Mononuclear cell (primary cell): ENCODE data around the gene KIAA0040. TPM values are rescaled to one million over a fixed set of nuclear protein-coding genes. Genes with fewer than 3 reads are reported as not detected.

ENCODE experiments used
- H3K27me3 ChIP-seq: 2 replicates; pipeline ENCODE4 v1.6.0; 2011; ENCODE audit warnings: low read length, control low read depth; ENCODE audit not compliant: insufficient read depth
- H3K4me1 ChIP-seq: 2 replicates; pipeline ENCODE4 v1.5.1; 2011; ENCODE audit warnings: mild to moderate bottlenecking, low read length, control low read depth; ENCODE audit not compliant: insufficient read depth
- H3K4me3 ChIP-seq: 2 replicates; pipeline ENCODE4 v1.5.1; 2011; ENCODE audit warnings: mild to moderate bottlenecking, low read length, moderate library complexity
- H3K9me3 ChIP-seq: 2 replicates; pipeline ENCODE4 v1.5.1; 2011; ENCODE audit warnings: low read depth, mild to moderate bottlenecking, control low read depth, low read length
- total RNA-seq: library from RNA; depleted of rRNA; stranded (reverse); fragments of >200 nt; gene quantifications from one replicate; pipeline ENCODE4 v1.2.3, GENCODE V29; 2012

The KIAA0040 gene
- total RNA-seq, 1 donor, result 17.2 TPM

DNA sequence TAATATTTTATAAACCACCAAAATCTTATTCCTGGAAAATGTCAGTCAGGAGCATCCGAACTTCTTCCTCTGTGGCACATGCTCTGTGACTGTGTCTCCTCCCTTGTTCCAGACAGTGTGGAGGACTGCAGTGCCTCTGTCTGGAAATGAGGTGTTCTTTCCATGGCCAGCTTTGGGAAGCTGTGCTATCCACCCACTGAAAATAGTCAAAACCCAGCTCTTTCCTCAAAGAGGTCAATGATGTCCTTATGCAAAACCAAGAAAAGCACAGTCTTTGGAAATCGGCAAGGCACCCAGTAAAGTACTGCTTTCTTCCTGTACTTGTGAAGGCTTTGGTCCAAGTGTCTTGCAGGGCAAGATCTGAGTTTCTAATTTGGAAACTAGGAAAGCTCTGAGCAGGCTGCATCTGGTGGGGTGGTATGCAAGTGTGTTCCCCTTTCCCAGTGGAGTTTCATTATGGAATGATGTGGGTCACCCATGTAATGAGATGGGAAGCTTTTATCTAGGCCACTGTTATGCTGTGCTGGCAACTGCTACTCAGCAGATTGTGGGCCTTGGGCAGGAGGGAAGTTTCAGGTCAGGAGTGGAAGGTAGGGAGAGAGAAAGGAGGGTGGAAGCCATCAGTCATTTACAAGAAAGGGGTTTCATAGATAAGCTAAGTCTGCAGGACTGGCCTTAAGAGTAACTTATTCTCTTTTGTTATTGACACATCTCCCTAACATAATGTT lies 6.0 kb downstream of the KIAA0040 start:
- Histone ChIP-seq H3K4me1 (peaks cover 97% of the 10 kb centered on the region), H3K4me3 (no peak overlapping the region), H3K27me3 (no peaks in the 10 kb centered on the region), H3K9me3 (no peaks in the 10 kb centered on the region)

GRCh38 chr1:175185903-175186302 lies 6.7 kb downstream of the KIAA0040 start:
- no peak overlapping the region for H3K4me3 ChIP-seq
- no peaks in the 10 kb centered on the region for H3K27me3 ChIP-seq
- no peaks in the 10 kb centered on the region for H3K9me3 ChIP-seq
- H3K4me1 ChIP-seq, result peaks cover 96% of the 10 kb centered on the region

DNA sequence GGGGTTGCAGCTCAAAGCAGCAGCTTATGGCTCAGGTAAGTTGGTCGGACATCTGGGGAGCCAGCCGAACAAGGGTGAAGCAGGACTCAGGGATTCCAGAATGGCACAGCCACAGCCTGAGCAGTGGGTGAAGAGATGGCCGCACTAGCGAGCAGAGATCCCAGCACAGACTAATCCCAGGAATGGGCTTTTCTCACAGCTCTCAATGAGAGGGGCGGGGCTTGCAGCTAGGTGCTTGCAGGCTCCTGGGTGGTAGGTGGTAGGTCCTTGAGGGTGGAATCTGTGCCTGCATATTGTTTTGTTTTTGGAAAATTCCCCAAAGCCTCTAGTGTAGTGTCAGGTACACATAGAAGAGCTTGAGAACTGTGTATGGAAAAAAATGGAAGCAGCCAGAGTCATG lies 9.0 kb downstream of the KIAA0040 start:
- Histone ChIP-seq H3K4me1 (peaks cover 91% of the 10 kb centered on the region), H3K27me3 (no peaks in the 10 kb centered on the region), H3K9me3 (no peaks in the 10 kb centered on the region)

DNA sequence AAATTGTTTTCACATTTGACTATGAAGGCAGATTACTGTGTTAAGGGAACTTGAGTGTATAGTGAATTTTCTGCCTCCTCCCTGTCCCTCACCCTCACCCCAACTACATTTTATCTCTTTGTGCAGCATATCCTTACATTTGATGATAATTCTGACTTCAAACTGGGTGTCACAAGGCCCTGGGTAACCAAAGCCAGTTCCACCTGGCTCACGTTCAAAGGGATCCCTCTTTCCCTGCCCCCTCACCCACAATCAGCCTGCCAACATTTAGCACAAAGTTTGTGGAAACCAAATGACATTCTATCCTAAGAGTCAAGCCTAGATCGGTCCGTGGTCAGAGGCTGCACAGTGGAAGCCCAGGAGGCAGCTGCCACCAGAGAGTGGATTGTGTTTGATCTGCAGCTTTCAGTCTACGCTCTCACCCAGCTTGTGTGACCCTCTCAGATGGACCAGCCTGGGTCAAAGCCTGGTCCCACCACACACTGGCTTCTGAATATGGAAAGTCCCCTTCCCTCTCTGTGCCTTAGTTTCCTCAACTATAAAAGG lies 10.3 kb downstream of the KIAA0040 start:
- Histone ChIP-seq H3K4me3 (no peak overlapping the region), H3K9me3 (no peaks in the 10 kb centered on the region), H3K27me3 (no peaks in the 10 kb centered on the region), H3K4me1 (peaks cover 78% of the 10 kb centered on the region)

More for the DNA sequence above, 9.0 kb downstream of the KIAA0040 start:
- no peak overlapping the region for H3K4me3 ChIP-seq

DNA sequence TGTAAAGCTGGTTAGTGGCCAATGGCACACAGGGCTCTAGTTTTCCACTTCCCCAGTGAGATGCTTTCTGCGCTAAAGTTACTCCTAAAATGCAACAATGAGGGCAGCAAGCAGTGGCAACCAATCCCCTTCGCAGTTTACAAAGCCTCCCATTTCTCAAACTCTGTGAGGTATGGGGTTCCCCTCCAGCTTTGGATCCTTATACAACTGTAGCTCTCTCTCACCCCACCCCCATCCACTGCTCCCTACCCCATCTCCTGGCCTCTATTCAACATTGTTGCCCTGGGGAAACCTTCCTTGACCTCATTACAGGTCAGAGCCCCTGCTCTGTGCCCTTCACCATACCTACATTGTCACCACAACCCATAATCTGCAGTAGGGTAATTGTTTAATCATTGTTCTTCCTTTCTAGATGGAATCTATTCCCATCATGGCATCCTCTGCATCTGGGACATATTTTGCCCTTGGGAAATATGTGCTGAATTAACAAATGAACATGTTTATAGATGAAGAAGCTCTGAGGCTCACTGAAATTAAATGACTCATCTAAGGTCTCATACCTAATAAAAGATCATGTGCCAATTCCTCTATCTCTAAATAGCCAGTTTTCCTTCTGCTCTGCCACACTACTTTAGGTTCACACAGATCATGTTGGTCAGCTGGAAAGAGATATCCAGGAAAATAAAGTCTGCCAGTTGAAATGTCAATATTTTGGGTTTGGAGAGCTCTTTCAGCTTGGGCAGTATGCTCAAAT lies 12.6 kb downstream of the KIAA0040 start:
- H3K4me3 ChIP-seq, result no peak overlapping the region
- H3K4me1 ChIP-seq, result peaks cover 56% of the 10 kb centered on the region
- no peaks in the 10 kb centered on the region for H3K9me3 ChIP-seq
- no peaks in the 10 kb centered on the region for H3K27me3 ChIP-seq

DNA sequence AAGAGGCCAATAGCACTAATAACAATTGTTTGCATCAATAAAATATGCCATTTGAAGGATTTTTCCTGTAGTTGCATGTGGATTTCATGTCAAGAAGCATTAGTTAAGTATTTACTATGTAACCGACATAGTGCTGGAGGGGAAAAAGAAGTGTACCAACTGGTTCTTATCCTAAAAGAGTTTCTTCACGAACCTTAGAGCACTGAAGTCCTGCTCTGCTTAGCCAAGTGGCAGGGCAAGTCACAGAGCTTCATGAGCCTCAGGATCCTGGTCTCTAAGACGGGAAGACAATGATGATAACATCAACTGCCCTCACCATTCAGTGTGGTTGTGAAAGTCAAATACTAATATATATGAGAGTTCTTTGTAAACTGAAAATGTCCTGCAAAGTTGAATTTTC lies 14.1 kb downstream of the KIAA0040 start:
- no peaks in the 10 kb centered on the region for H3K27me3 ChIP-seq
- H3K9me3 ChIP-seq, result no peaks in the 10 kb centered on the region
- H3K4me3 ChIP-seq, result no peak overlapping the region
- peaks cover 46% of the 10 kb centered on the region for H3K4me1 ChIP-seq

GRCh38 chr1:175178056-175178455 lies 14.5 kb downstream of the KIAA0040 start:
- H3K4me1 ChIP-seq, result peaks cover 42% of the 10 kb centered on the region
- no peak overlapping the region for H3K4me3 ChIP-seq
- no peaks in the 10 kb centered on the region for H3K9me3 ChIP-seq
- no peaks in the 10 kb centered on the region for H3K27me3 ChIP-seq

DNA sequence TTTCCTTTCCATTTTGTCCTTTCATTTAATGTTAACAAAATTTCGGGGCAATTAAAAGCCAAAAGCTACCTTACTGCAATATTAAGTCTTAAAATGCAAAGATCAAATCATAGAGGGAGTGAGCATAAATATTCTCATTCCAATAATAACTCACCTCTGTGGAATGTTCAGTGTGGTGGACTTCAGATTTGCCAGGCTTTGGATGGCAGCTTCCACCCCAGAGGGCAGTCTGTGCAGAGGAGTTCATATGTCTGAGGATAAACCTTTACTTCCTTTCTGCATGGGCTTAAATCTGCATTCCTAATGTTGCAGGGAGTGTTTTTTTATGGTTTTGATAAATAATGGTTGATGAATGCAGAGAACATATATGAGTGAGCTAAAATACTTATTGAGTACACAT lies 16.3 kb downstream of the KIAA0040 start:
- Histone ChIP-seq H3K4me1 (peaks cover 28% of the 10 kb centered on the region), H3K4me3 (no peak overlapping the region), H3K9me3 (no peaks in the 10 kb centered on the region), H3K27me3 (no peaks in the 10 kb centered on the region)

- H3K27me3 ChIP-seq, result no peaks in the 10 kb centered on the region
- no peak overlapping the region for H3K4me3 ChIP-seq
- peaks cover 19% of the 10 kb centered on the region for H3K4me1 ChIP-seq
- no peaks in the 10 kb centered on the region for H3K9me3 ChIP-seq
Measured at GRCh38 chr1:175174309-175175102, 18.1 kb downstream of the KIAA0040 start.

GRCh38 chr1:175173531-175173930 lies 19.0 kb downstream of the KIAA0040 start:
- no peak overlapping the region for H3K4me3 ChIP-seq
- no peaks in the 10 kb centered on the region for H3K9me3 ChIP-seq
- H3K27me3 ChIP-seq, result no peaks in the 10 kb centered on the region
- peaks cover 15% of the 10 kb centered on the region for H3K4me1 ChIP-seq

GRCh38 chr1:175172503-175172902 lies 20.1 kb downstream of the KIAA0040 start:
- no peaks in the 10 kb centered on the region for H3K27me3 ChIP-seq
- H3K4me3 ChIP-seq, result no peak overlapping the region
- H3K9me3 ChIP-seq, result no peaks in the 10 kb centered on the region
- peaks cover 15% of the 10 kb centered on the region for H3K4me1 ChIP-seq

DNA sequence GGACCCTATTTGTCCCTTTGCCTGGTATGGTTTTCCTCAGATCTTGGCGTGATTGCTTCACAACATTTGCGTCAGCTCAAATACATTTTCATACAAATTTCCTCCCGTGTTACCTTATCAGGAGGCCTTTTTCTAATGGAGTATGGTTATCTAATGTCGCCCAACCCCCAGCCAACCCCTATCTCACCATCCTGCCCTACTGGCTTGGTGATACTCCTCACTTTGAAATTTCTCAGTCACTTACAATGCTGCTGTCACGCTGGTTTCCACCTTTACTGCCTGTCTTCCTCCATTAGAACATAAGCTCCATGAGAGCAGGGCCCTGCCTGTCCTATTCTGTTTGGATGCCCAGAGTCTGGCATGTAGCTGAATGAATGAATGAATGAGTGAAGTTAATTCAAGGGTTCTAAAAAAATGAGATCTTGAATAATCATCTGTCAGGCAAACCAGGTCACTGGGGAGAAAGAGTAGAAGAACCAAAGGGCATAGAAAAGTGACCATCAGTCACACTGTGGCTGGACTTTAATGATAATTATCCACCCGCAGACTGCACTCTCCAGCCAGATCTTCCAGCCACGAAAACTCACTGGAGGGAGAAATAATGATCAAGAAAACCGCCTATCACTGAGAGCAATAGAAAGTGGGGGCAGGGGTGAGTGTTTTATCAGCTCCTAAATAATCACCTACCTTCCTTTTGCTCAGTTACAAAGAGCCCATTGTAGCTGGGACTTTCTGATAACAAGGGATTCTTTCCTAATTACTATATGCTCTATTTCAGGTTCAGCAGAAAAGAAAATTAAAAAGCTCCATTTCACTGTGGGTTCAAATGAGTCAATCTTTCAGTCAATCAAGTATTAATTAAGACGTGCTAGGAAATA lies 21.3 kb downstream of the KIAA0040 start:
- peaks cover 15% of the 10 kb centered on the region for H3K4me1 ChIP-seq
- H3K27me3 ChIP-seq, result no peaks in the 10 kb centered on the region
- no peaks in the 10 kb centered on the region for H3K9me3 ChIP-seq
- H3K4me3 ChIP-seq, result no peak overlapping the region

DNA sequence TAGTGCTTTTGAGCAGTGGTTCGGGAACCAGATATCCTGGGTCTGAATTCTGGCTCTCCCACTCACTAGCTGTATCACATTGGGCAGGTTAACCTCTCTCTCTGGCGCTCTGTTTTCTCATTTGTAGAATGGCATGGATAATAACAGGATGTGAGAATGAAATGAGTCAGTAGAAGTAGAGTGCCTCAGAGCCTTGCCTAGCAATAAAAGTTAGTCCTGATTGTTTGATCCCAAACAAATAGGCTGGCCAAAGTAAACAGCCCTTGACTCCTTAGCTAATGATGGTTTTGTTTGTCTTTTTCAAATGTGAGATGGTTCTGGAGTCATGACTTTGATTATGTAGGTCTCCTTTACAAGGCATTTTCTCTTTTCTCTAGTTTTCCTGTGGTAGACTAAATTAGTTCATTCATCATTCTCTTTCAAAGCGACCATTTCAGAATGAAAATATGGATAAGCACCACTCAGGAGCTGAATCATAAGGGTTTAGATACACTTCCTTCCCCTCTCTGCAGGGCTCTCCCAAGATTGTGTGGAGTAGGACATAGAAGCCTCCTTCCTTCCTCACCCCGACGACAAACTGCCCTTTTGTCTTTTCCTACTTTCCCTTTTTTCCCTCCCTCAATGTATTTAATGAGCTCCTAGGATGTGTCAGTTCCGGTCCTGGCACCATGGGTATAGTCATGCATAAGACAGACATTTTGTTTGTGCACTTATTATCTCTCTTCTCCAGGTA lies 23.1 kb downstream of the KIAA0040 start:
- H3K27me3 ChIP-seq, result no peaks in the 10 kb centered on the region
- H3K4me3 ChIP-seq, result no peak overlapping the region
- no peaks in the 10 kb centered on the region for H3K9me3 ChIP-seq
- peaks cover 14% of the 10 kb centered on the region for H3K4me1 ChIP-seq

- peaks cover 9% of the 10 kb centered on the region for H3K4me1 ChIP-seq
- H3K9me3 ChIP-seq, result no peaks in the 10 kb centered on the region
- H3K4me3 ChIP-seq, result no peak overlapping the region
- H3K27me3 ChIP-seq, result no peaks in the 10 kb centered on the region
Measured at GRCh38 chr1:175168782-175169181, 23.8 kb downstream of the KIAA0040 start.
